GM10847 (cell line): Measurements from ENCODE around the gene PHETA1.

Experiments
- POLR2A ChIP-seq: IDR thresholded peaks from 2 replicates; pipeline ENCODE4 v1.6.1; 2011; ENCODE audit not compliant: insufficient read length; ENCODE audit errors: extremely low read depth

The PHETA1 gene

GRCh38 chr12:111361073-111361716 is 7.7 kb downstream of the PHETA1 start:
- TF ChIP-seq POLR2A, result no peak

DNA sequence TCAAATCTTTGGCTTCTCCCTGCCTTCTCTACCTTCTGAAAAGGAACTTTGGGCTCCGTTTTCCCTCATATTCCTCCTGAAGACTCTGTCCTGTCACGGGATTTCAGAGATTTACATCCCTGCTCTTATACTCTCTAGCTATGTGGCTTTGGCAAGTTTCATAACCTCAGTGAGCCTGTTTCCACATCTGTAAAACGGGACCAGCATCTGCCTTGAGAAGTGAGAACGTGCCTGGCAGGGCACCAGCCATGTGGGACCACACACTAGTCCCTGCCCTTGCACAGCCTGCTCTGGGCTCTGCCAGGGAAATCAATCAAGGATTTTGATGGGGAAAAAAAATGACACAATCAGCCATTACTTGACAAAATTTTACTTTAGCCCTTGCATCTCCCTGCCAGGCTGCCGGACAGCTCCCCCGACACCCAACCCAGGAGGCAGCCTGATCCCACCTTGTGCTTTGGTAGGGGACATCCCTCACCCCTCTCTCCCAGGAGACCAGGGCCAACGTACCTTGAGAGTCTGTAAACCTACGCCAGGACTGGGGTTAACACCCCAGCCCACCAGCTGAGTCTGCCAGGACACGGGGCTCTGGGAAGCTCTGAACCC is 8.5 kb downstream of the PHETA1 start:
- no peak for TF ChIP-seq POLR2A

DNA sequence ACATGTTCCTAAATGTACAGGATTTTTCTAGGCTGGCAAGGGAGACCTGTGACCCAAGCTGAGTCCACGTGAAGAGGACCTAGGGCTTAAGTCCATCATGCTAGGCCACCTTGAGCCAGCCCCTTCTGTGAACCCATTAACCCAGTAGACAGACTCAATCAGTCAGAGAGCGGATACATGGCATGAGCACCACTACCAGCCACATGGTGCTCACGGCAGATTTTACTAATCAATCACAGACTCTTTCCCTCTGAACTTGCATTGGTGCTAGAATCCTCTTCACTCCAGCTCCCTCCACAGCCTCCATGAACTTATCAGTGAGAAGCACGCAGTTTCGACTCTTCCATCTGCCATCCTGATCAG is 9.0 kb downstream of the PHETA1 start:
- no peak for TF ChIP-seq POLR2A

DNA sequence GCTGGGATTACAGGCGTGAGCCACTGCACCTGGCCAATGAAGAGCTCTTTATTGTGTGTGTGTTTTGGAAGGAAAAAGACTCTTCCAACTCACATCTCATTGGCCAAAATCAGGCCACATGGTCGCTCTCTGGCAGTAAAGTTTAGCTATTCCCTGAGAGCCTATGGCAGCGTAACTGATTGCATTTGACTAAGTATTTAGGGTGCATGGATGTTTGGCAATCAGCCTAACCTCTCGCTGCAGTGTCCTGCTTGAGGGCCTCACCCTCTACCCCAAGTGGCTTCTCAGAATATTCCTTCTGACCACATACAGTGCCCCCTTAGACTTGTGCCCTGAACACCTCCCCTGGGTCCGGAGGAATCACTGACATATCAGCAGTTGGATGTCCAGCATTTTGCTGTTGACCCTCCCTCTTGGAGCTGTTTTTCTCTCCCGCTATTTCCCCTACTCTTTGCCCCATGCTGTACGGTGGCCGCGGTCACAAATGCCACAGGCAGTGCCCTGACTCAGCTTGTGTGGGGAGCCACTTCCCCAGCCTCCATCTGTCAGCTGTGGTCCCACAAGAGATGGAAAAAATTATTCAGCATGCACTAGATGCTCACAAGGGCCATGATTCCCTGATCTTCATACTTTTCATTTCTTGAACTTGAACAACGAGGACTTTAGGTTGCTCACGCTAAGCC is 9.5 kb downstream of the PHETA1 start:
- no peak for TF ChIP-seq POLR2A

DNA sequence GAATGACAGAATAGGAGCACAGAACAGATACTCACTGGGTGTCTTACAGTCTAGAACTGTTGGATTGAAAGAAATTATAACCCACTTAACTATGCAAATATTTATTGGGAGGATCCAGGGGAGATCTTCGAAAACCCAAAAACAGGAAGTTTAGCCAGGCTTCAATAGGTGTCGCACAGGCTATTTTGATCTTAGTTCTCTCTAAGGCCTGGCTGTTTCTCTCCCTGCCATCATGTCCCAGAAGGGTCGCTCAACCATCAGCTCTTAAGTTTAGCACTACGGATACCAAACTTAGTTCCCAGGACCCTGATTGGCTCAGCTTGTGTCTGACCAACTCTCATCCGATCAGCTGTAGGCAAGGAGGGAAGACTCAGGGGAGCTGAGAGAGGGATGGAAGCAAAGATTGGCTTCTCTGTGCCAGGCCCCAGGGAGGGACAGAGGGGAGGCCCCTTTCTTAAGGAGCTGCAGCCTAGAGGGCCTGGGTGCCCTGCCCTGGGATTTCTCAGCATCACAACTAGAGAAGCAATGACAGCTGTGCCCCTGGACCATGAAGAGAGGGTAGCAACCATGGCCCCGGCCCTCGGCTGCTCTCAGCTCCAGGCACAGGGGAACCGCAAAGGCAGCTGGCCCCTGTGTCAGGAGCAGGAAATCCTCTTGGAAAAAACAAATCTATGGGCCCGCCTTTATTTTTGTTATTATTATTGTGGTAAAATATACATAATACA is 13.5 kb downstream of the PHETA1 start:
- TF ChIP-seq POLR2A, result no peak

DNA sequence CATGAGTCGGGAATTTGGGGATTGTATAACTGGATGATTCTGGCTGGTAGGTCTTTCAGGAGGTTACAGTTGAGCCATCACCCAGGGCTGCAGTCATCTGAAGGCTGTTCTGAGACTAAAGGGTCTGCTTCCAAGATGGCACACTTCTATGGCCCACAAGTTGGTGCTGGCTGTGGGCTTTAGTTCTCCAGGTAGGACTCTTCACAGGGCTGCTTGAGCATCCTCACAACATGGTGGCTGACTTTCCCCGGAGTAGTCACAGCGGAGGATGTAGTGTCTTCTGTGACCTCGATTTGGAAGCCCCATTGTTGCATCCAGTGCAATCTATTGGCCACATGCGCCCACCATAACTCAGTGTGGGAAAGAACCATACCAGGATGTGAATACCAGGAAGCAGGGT is 14.4 kb downstream of the PHETA1 start:
- TF ChIP-seq POLR2A, result no peak

- TF ChIP-seq POLR2A, result no peak
Observed at GRCh38 chr12:111353603-111354295, 15.1 kb downstream of the PHETA1 start.

GRCh38 chr12:111353026-111353425 is 15.9 kb downstream of the PHETA1 start:
- no peak for TF ChIP-seq POLR2A

- no peak for TF ChIP-seq POLR2A
Observed at GRCh38 chr12:111352296-111352993, 16.4 kb downstream of the PHETA1 start.

GRCh38 chr12:111351026-111351425 is 17.9 kb downstream of the PHETA1 start:
- no peak for TF ChIP-seq POLR2A

- no peak for TF ChIP-seq POLR2A
Observed at GRCh38 chr12:111349748-111350520, 19.0 kb downstream of the PHETA1 start.

DNA sequence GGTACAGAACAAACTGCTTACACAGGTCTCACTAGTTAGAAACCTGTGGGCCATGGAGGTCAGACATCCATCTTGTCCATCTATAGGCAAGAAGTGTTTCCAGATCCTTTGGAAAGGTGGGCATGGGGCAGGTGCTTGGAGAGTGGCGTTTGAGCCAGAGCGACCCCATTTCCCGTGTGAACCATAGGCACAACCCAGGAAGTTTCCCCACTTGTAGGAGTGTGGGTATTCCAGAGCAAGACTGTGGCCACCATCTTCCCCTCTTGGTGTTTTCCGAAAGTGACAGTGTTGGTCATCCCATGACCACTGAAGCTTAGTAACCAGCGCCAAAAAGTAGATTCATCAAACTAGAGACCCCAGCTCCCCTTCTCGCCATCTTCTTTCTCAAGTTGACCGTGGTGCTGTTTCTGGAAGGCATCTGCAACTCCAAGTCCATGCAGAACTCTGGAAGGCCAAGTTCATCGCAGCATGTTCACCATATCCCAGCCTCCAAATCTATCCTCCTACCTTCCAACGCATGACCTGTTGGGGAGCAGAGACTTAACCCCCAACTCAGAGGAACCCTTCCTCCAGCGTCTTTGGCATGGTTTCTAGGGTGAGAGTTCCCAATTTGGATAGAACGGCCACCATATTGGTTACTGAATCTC is 19.7 kb downstream of the PHETA1 start:
- no peak for TF ChIP-seq POLR2A

- TF ChIP-seq POLR2A, result no peak
Observed at GRCh38 chr12:111347891-111348644, 20.8 kb downstream of the PHETA1 start.
